Caco-2 (cell line): ENCODE measurements around the gene DCP1B. TPM values are rescaled to one million over a fixed set of nuclear protein-coding genes. Genes with fewer than 3 reads are reported as not detected.

Experiments
- BruUV-seq: library from RNA; stranded (reverse); fragments of 400-500 nt; replicated peaks from 2 replicates; lab custom pipeline; 2021; lab: Mats Ljungman, UMichigan
- CTCF ChIA-PET: fragments of 300-600 bp; sonication (Branson Sonifier 250); formaldehyde crosslinking; loops from one replicate; lab custom pipeline; 2022; ENCODE audit warnings: antibody characterized with exemption; lab: Charles Lee
- POLR2A ChIA-PET: fragments of 300-600 bp; sonication (Branson Sonifier 250); formaldehyde crosslinking; loops from one replicate; lab custom pipeline; 2022; ENCODE audit warnings: antibody characterized with exemption; lab: Charles Lee
- DNase-seq, 2 experiments: peaks; one replicate each; pipeline versions ENCODE4 v3.0.0 to v3.0.0-alpha.2; 2020 to 2022
- H3K27me3 ChIP-seq: replicated peaks from 2 replicates; pipeline ENCODE4 v1.6.0; 2011; ENCODE audit warnings: low read length; ENCODE audit not compliant: control insufficient read depth, insufficient read depth
- H3K36me3 ChIP-seq: 2 replicates; pipeline ENCODE4 v1.5.1; 2011; ENCODE audit warnings: low read length; ENCODE audit not compliant: control insufficient read depth, insufficient read depth
- H3K4me1 ChIP-seq: fragments of 250-450 bp; sonication (Bioruptor Pico); 2 replicates; pipeline ENCODE4 v1.5.1; 2020; ENCODE audit warnings: mild to moderate bottlenecking
- H3K4me3 ChIP-seq: 2 replicates; pipeline ENCODE4 v1.5.1; 2011; ENCODE audit warnings: low read depth, mild to moderate bottlenecking, control low read depth, low read length
- H3K9me3 ChIP-seq: fragments of 250-450 bp; sonication (Bioruptor Pico); 2 replicates; pipeline ENCODE4 v1.5.1; 2020; ENCODE audit warnings: mild to moderate bottlenecking, moderate library complexity
- H3K27ac Mint-ChIP-seq: one replicate; pipeline ENCODE4 v1.8.0; 2022; ENCODE audit warnings: mixed read lengths; ENCODE audit not compliant: unreplicated experiment
- H3K27me3 Mint-ChIP-seq: one replicate; pipeline ENCODE4 v1.8.0; 2022; ENCODE audit warnings: mixed read lengths; ENCODE audit not compliant: insufficient read depth, unreplicated experiment
- H3K36me3 Mint-ChIP-seq: one replicate; pipeline ENCODE4 v1.8.0; 2022; ENCODE audit warnings: mild to moderate bottlenecking, mixed read lengths; ENCODE audit not compliant: insufficient read depth, unreplicated experiment
- H3K4me1 Mint-ChIP-seq: one replicate; pipeline ENCODE4 v1.8.0; 2022; ENCODE audit warnings: low read depth, mixed read lengths; ENCODE audit not compliant: unreplicated experiment
- H3K4me3 Mint-ChIP-seq: one replicate; pipeline ENCODE4 v1.8.0; 2022; ENCODE audit warnings: mild to moderate bottlenecking, moderate library complexity, mixed read lengths; ENCODE audit not compliant: unreplicated experiment
- H3K9me3 Mint-ChIP-seq: one replicate; pipeline ENCODE4 v1.8.0; 2022; ENCODE audit warnings: mixed read lengths; ENCODE audit not compliant: unreplicated experiment
- CTCF ChIP-seq, 2 experiments: fragments of 200-600 bp in 1 of 2; IDR thresholded peaks; 1 replicate in 1 of 2; 2 replicates in 1 of 2; pipeline versions ENCODE4 v1.5.1 to v1.8.0; 2011 to 2022; ENCODE audit warnings: antibody characterized with exemption in 1 of 2, control low read depth in 1 of 2, inconsistent platforms in 1 of 2, low read depth in 1 of 2, low read length in 1 of 2, mild to moderate bottlenecking in 1 of 2, moderate library complexity in 1 of 2; ENCODE audit not compliant: insufficient read depth in 1 of 2, severe bottlenecking in 1 of 2, unreplicated experiment in 1 of 2
- intact Hi-C: fragments of 100-400 bp; cut with micrococcal nuclease; formaldehyde crosslinking; loops from one replicate; pipeline ENCODE4 v1.10.0; 2022; ENCODE audit not compliant: unreplicated experiment
- total RNA-seq: library from RNA; stranded (reverse); gene quantifications from 2 replicates; pipeline ENCODE4 v1.2.3, GENCODE V29; 2022

Gene DCP1B
- total RNA-seq, 1 experiment from 2014 or later: 8.2 TPM

- no TSS peak for BruUV-seq
- peaks cover 3% of the 10 kb centered on the region; the same call in 1 of the 2 replicates for H3K4me1 ChIP-seq
- DNase-seq: no peak
- H3K36me3 Mint-ChIP-seq: no peaks in the 10 kb centered on the region
- H3K27ac Mint-ChIP-seq: no peak overlapping the region
- H3K9me3 Mint-ChIP-seq: no peaks in the 10 kb centered on the region
- H3K9me3 ChIP-seq: no peaks in the 10 kb centered on the region
- no peak overlapping the region for H3K4me3 Mint-ChIP-seq
- intact Hi-C loops: no loop called here
- peaks cover 8% of the 10 kb centered on the region for H3K4me1 Mint-ChIP-seq
- no peak for TF ChIP-seq CTCF (IDR thresholded peaks at IDR 0.05; ENCODE audit: insufficient read depth in 1 of 2, low read depth in 1 of 2, low read length in 1 of 2, severe bottlenecking in 1 of 2, unreplicated experiment in 1 of 2)
- no peaks in the 10 kb centered on the region for H3K36me3 ChIP-seq
- no peaks in the 10 kb centered on the region for H3K27me3 Mint-ChIP-seq
- CTCF ChIA-PET: no interaction called here
- POLR2A ChIA-PET: no interaction called here
- H3K4me3 ChIP-seq: no peak overlapping the region
- H3K27me3 ChIP-seq: no peaks in the 10 kb centered on the region
Measured at GRCh38 chr12:1970331-1970900, 33.8 kb downstream of the DCP1B start.

GRCh38 chr12:1966561-1967226, 37.6 kb downstream of the DCP1B start:
- TF ChIP-seq CTCF (IDR thresholded peaks at IDR 0.05; ENCODE audit: insufficient read depth in 1 of 2, low read depth in 1 of 2, low read length in 1 of 2, severe bottlenecking in 1 of 2, unreplicated experiment in 1 of 2): no peak
- H3K27me3 Mint-ChIP-seq: no peaks in the 10 kb centered on the region
- DNase-seq: no peak
- Histone ChIP-seq H3K9me3 (no peaks in the 10 kb centered on the region), H3K36me3 (no peaks in the 10 kb centered on the region), H3K4me1 (no peaks in the 10 kb centered on the region), H3K4me3 (no peak overlapping the region), H3K27me3 (no peaks in the 10 kb centered on the region)
- intact Hi-C loops: no loop called here
- POLR2A ChIA-PET: no interaction called here
- CTCF ChIA-PET: no interaction called here
- no peak overlapping the region for H3K4me3 Mint-ChIP-seq
- no TSS peak for BruUV-seq
- H3K9me3 Mint-ChIP-seq: no peaks in the 10 kb centered on the region
- H3K4me1 Mint-ChIP-seq: no peaks in the 10 kb centered on the region
- H3K27ac Mint-ChIP-seq: no peak overlapping the region
- H3K36me3 Mint-ChIP-seq: no peaks in the 10 kb centered on the region

- Mint-ChIP-seq H3K4me3 (no peak overlapping the region), H3K9me3 (no peaks in the 10 kb centered on the region), H3K36me3 (no peaks in the 10 kb centered on the region), H3K27ac (no peak overlapping the region), H3K27me3 (no peaks in the 10 kb centered on the region), H3K4me1 (no peaks in the 10 kb centered on the region)
- H3K27me3 ChIP-seq: no peaks in the 10 kb centered on the region
- no peaks in the 10 kb centered on the region for H3K4me1 ChIP-seq
- ChIA-PET CTCF (no interaction called here), POLR2A (no interaction called here)
- intact Hi-C loops: no loop called here
- no peaks in the 10 kb centered on the region for H3K36me3 ChIP-seq
- no TSS peak for BruUV-seq
- DNase-seq: no peak
- no peak for TF ChIP-seq CTCF (IDR thresholded peaks at IDR 0.05; ENCODE audit: insufficient read depth in 1 of 2, low read depth in 1 of 2, low read length in 1 of 2, severe bottlenecking in 1 of 2, unreplicated experiment in 1 of 2)
- H3K9me3 ChIP-seq: no peaks in the 10 kb centered on the region
- H3K4me3 ChIP-seq: no peak overlapping the region
Measured at GRCh38 chr12:1965916-1966315, 38.3 kb downstream of the DCP1B start.
